K562 (cell line): ENCODE data around the gene UMODL1. TPM values are rescaled to one million over a fixed set of nuclear protein-coding genes. Genes with fewer than 3 reads are reported as not detected.

Experiments used
- ATAC-seq: fragments of 200-7000 bp; cut with Tn5 transposase; 3 replicates; pipeline ENCODE4 v1.9.1; 2020; ENCODE audit warnings: moderate library complexity
- BruUV-seq: library from RNA; stranded (reverse); fragments of 400-500 nt; replicated peaks from 2 replicates; lab custom pipeline; 2021; lab: Mats Ljungman, UMichigan
- CTCF ChIA-PET: fragments of 300-600 bp; formaldehyde crosslinking; extraction: SDS; loops from one replicate; lab custom pipeline; 2021; ENCODE audit warnings: low intra/inter-chr PET ratio; lab: Yijun Ruan, JAX
- POLR2A ChIA-PET: fragments of 300-600, 350-650 bp; sonication (Branson Sonifier 250); formaldehyde crosslinking; extraction: SDS; loops from one replicate; lab custom pipeline; 2021; ENCODE audit warnings: antibody characterized with exemption, inconsistent platforms; lab: Yijun Ruan, JAX
- DNase-seq, 4 experiments: peaks; one replicate each; pipeline versions ENCODE4 v3.0.0 to v3.0.0-alpha.2; 2011 to 2018; ENCODE audit warnings: low spot score in 3 of 4, mixed read lengths in 3 of 4; ENCODE audit errors: extremely low read depth in 1 of 4
- FAIRE-seq: peaks from 2 replicates; lab custom pipeline; 2011; peaks lifted over from hg19 to GRCh38; lab: Jason Lieb, UNC
- H2AFZ ChIP-seq: 2 replicates; pipeline ENCODE4 v1.6.0; 2011; ENCODE audit warnings: low read depth, low read length, control low read depth, inconsistent platforms
- H3K27ac ChIP-seq: fragments of 200-600 bp; 3 replicates; pipeline ENCODE4 v1.8.0; 2011; ENCODE audit warnings: low read depth, mild to moderate bottlenecking, control low read depth, inconsistent platforms, low read length, moderate library complexity, mixed read lengths; ENCODE audit errors: extremely low read depth
- H3K27me3 ChIP-seq, 2 experiments: fragments of 300-600 bp in 1 of 2; 2 replicates in 1 of 2; 3 replicates in 1 of 2; pipeline versions ENCODE4 v1.6.0 to v1.8.0; 2011; ENCODE audit warnings: inconsistent platforms in 2 of 2, low read length in 2 of 2, mild to moderate bottlenecking in 1 of 2, mixed read lengths in 1 of 2, moderate library complexity in 1 of 2; ENCODE audit not compliant: control insufficient read depth in 2 of 2, insufficient read depth in 2 of 2
- H3K36me3 ChIP-seq: fragments of 300-600 bp; 3 replicates; pipeline ENCODE4 v1.8.0; 2011; ENCODE audit warnings: mild to moderate bottlenecking, low read length, inconsistent platforms; ENCODE audit not compliant: control insufficient read depth, insufficient read depth
- H3K4me1 ChIP-seq, 2 experiments: fragments of 200-600 bp in 1 of 2; replicated peaks in 1 of 2; 2 replicates in 1 of 2; 3 replicates in 1 of 2; pipeline versions ENCODE4 v1.5.1 to v1.8.0; 2011; ENCODE audit warnings: inconsistent platforms in 2 of 2, low read length in 2 of 2, mild to moderate bottlenecking in 1 of 2, mixed read lengths in 1 of 2, moderate library complexity in 1 of 2; ENCODE audit not compliant: control insufficient read depth in 2 of 2, insufficient read depth in 2 of 2
- H3K4me2 ChIP-seq: 2 replicates; pipeline ENCODE4 v1.6.1; 2011; ENCODE audit warnings: low read length, control low read depth, inconsistent platforms, mixed read lengths; ENCODE audit not compliant: insufficient read depth
- H3K4me3 ChIP-seq: fragments of 200-600 bp; sonication (generic), shearing (Covaris generic); 2 replicates; pipeline ENCODE4 v1.5.1; 2016; ENCODE audit warnings: control low read depth, inconsistent platforms
- H3K79me2 ChIP-seq: fragments of 200-600 bp; 3 replicates; pipeline ENCODE4 v1.8.0; 2011; ENCODE audit warnings: low read length, inconsistent platforms; ENCODE audit not compliant: control insufficient read depth, insufficient read depth
- H3K9ac ChIP-seq, 2 experiments: 2 replicates each; pipeline versions ENCODE4 v1.6.0 to v1.6.1; 2011; ENCODE audit warnings: low read depth in 2 of 2, low read length in 2 of 2, control low read depth in 1 of 2, inconsistent platforms in 1 of 2, mild to moderate bottlenecking in 1 of 2, mixed read lengths in 1 of 2; ENCODE audit not compliant: insufficient read depth in 1 of 2
- H3K9me1 ChIP-seq: one replicate; pipeline ENCODE4 v1.6.0; 2011; ENCODE audit warnings: inconsistent platforms, mild to moderate bottlenecking, low read length, moderate library complexity; ENCODE audit not compliant: control insufficient read depth, insufficient read depth
- H3K9me3 ChIP-seq: replicated peaks from 2 replicates; pipeline ENCODE4 v1.5.1; 2011; ENCODE audit warnings: low read depth, low read length, inconsistent platforms; ENCODE audit not compliant: control insufficient read depth, insufficient read depth
- H4K20me1 ChIP-seq: replicated peaks from 2 replicates; pipeline ENCODE4 v1.6.1; 2011; ENCODE audit warnings: low read length, inconsistent platforms, mixed read lengths; ENCODE audit not compliant: control insufficient read depth, insufficient read depth
- ELK3 ChIP-seq: fragments of 450-650 bp; formaldehyde crosslinking; IDR thresholded peaks from 2 replicates; pipeline ENCODE4 v1.4.0; 2020; ENCODE audit warnings: mild to moderate bottlenecking
- PRPF4 ChIP-seq: fragments of 200-400 bp; formaldehyde crosslinking; IDR thresholded peaks from one replicate; pipeline ENCODE4 v1.6.1; 2017; ENCODE audit warnings: low read length, low read depth, mild to moderate bottlenecking; ENCODE audit not compliant: insufficient read depth, poor library complexity, severe bottlenecking
- PTRF ChIP-seq: fragments of 450-650 bp; IDR thresholded peaks from 2 replicates; pipeline ENCODE4 v1.6.1; 2016; ENCODE audit warnings: mild to moderate bottlenecking, missing genetic modification characterization, missing compliant biosample characterization
- ZBTB2 ChIP-seq: fragments of 450-650 bp; IDR thresholded peaks from 2 replicates; pipeline ENCODE4 v1.6.1; 2016; ENCODE audit warnings: antibody characterized with exemption
- WGBS: fragments of 100-300 bp; shearing (Covaris generic); methylation state at CpG from one replicate; pipeline ENCODE4 v1.1.6; 2016; ENCODE audit warnings: low coverage, mixed read lengths; ENCODE audit not compliant: insufficient coverage; ENCODE audit errors: missing lambda C conversion rate; 5-methylcytosine and 5-hydroxymethylcytosine counted together
- in situ Hi-C: fragments of 300-500 bp; cut with MboI; formaldehyde crosslinking; loops from 4 replicates; pipeline ENCODE4 v1.15.0; 2018; ENCODE audit warnings: inconsistent platforms, mixed read lengths
- intact Hi-C: fragments of 100-400 bp; cut with micrococcal nuclease; formaldehyde crosslinking; loops from 2 replicates; pipeline ENCODE4 v1.14.2; 2022
- polyA plus RNA-seq, 8 experiments: library from polyadenylated mRNA; depleted of rRNA in 4 of 8; stranded (reverse) in 5 of 8; unstranded in 3 of 8; fragments of >200 nt; fragmentation: Nextera tagmentation in 2 of 8; fragmentation: Illumina TruSeq in 1 of 8; extraction: Ambion mirVana in 2 of 8; extraction: Trizol in 1 of 8; gene quantifications; 2 replicates each; pipeline versions ENCODE4 v1.2.1 to v1.2.3, GENCODE V29; 2011 to 2014; ENCODE audit warnings: inconsistent platforms in 1 of 8, missing spikeins in 1 of 8
- total RNA-seq, 7 experiments: library from RNA; depleted of rRNA in 6 of 7; stranded (reverse); fragments of >200 nt in 6 of 7; fragmentation: Illumina TruSeq in 2 of 7; extraction: Trizol in 2 of 7; gene quantifications; 2 replicates each; pipeline versions ENCODE4 v1.2.1 to v1.2.3, GENCODE V29; 2011 to 2021; ENCODE audit warnings: low replicate concordance in 1 of 7

The UMODL1 gene
- total and polyA plus RNA-seq, 9 of the 15 experiments (the other 6 are each of a cell fraction or from before 2014, with no cell fraction given): not detected

GRCh38 chr21:42141643-42142042 is 70.5 kb downstream of the UMODL1 start:
- H3K4me2 ChIP-seq: no peak overlapping the region
- no peak overlapping the region for H3K9ac ChIP-seq
- ATAC-seq (no peak), FAIRE-seq (no peak), DNase-seq (no peak)
- no peaks in the 10 kb centered on the region for H3K36me3 ChIP-seq
- no peak overlapping the region for H2AFZ ChIP-seq
- H3K27me3 ChIP-seq: peaks cover 20 to 63% of the 10 kb centered on the region in 2 experiments
- H3K27ac ChIP-seq: no peak overlapping the region
- in situ Hi-C loops (no loop called here), intact Hi-C loops (no loop called here)
- BruUV-seq: no TSS peak
- no peak for TF ChIP-seq PRPF4
- TF ChIP-seq ELK3 (CRISPR knock-in tag): no peak
- TF ChIP-seq PTRF (tag): no peak
- no peak for TF ChIP-seq ZBTB2
- 2% methylated on average over 8 of the region's 8 CpGs for WGBS
- no peaks in the 10 kb centered on the region for H3K79me2 ChIP-seq
- H4K20me1 ChIP-seq: peaks cover 9% of the 10 kb centered on the region; the same call in 1 of the 2 replicates
- no peaks in the 10 kb centered on the region for H3K9me3 ChIP-seq
- ChIA-PET CTCF (interaction anchor here (0.7 kb wide), 1 partner anchor 111 kb away, joined by 3 read pairs; no protein-coding TSS in a partner anchor), POLR2A (interaction anchor here (0.7 kb wide), 1 partner anchor 171 kb away, joined by 3 read pairs; no protein-coding TSS in a partner anchor)
- no peak overlapping the region for H3K4me3 ChIP-seq
- H3K9me1 ChIP-seq: no peaks in the 10 kb centered on the region
- peaks cover 0 to under 1% of the 10 kb centered on the region in 2 experiments; a peak in 2 of 5 replicates for H3K4me1 ChIP-seq
